GM19455 (cell line): ENCODE data around the gene PRDM13.
"Not testable (repeated sequence)": the region's sequence is repeated elsewhere in the genome, so short reads cannot be mapped to it uniquely, and the experiment has no call there.

Source experiments
- ATAC-seq: cut with Tn5 transposase; IDR thresholded peaks from one replicate; pipeline ENCODE4 v1.9.1; 2021; ENCODE audit not compliant: unreplicated experiment

The PRDM13 gene

DNA sequence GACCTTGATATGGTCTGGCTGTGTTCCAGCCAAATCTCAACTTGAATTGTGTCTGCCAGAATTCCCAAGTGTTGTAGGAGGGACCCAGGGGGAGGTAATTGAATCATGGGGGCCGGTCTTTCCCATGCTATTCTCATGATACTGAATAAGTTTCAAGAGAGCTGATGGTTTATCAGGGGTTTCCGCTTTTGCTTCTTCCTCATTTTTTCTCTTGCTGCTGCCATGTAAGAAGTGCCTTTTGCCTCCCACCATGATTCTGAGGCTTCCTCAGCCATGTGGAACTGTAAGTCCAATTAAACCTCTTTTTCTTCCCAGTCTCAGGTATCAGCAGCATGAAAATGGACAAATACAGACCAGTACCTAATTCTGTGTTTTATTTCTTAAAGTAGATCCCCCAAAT lies 15.4 kb downstream of the PRDM13 start:
- ATAC-seq, result not testable (repeated sequence)

DNA sequence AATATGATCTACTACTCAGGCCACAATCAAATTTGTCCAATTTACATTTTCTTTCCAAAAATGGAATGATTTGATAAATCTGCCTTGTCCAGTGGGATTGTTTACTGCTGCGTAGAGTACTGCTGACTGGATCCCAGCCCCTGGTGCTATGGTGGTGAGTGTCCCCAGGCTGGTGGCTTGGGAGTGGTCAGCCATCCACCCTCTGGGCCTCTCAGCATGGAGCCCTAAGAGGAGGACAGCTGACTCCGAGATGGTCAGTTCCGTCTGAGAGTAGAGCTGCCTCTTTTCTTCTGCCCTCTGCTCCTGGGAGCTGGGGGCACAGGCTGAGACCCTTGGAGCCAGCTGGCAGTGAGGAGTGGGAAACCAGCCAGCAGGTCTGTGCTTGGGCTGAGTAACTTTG lies 22.7 kb downstream of the PRDM13 start:
- ATAC-seq, result no peak

DNA sequence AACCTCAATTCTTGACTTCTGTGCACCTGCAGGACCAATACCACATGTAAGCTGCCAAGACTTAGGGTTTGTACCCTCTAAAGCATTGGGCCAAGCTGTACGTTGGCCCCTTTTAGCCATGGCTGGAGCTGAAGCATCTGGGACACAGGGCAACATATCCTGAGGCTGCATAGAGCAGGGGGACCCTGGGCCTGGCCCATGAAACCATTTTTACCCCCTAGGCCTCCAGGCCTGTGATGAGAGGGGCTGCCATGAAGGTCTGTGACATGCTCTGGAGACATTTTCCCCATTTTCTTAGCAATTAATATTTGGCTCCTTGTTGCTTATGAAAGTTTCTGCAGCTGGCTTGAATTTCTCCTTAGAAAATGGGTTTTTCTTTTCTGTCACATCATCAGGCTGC lies 31.0 kb downstream of the PRDM13 start:
- no peak for ATAC-seq

DNA sequence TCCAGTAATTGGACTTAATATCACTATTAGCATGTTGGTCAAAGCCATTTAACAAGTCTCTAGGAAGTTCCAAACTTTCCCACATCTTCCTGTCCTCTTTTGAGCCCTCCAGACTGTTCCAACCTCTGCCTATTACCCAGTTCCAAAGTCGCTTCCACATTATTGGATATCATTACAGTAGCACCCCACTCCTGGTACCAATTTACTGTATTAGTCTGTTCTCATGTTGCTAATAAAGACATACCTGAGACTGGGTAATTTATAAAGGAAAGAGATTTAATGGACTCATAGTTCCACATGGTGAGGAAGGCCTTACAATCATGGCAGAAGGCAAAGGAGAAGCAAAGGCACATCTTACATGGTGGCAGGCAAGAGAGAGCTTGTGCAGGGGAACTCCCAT lies 31.7 kb downstream of the PRDM13 start:
- not testable (repeated sequence) for ATAC-seq

DNA sequence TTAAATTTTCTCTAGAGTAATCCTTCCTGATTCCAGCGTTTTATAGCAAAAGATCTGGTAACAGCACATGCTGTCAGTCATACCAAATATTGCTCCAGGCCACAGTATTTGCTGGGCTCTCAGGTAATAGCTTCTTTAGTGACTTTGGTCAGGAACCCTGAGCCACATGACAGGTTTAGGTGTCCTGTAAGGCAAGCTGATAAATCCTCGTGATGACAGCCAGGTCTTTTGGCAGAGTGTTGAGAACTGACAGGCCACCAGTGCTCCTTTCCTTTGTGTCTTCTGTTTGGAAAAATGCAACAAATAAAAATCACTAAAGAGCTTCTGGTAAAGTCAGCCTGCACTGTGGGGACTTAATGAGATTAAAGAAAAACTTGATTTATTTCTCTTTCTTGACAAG lies 34.6 kb downstream of the PRDM13 start:
- ATAC-seq, result no peak

DNA sequence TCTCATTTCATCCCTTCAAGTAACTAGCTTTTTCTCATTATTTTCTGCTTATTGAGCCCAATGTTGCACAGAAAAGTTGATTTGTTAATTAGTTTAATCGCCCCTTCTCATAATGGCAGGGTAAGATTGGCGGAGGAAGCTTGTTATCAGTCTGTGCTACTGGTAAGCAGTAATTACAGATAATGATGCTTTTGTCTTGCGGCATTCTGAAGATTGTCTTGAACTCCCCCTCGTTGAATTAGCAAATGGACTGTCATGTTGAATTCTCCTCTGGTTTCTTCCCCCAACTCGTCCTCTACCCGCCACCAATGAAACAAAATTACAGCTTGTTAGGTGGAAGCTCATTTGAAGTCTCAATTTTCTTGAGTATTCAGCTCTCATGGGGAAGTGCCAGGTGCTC lies 39.4 kb downstream of the PRDM13 start:
- no peak for ATAC-seq

DNA sequence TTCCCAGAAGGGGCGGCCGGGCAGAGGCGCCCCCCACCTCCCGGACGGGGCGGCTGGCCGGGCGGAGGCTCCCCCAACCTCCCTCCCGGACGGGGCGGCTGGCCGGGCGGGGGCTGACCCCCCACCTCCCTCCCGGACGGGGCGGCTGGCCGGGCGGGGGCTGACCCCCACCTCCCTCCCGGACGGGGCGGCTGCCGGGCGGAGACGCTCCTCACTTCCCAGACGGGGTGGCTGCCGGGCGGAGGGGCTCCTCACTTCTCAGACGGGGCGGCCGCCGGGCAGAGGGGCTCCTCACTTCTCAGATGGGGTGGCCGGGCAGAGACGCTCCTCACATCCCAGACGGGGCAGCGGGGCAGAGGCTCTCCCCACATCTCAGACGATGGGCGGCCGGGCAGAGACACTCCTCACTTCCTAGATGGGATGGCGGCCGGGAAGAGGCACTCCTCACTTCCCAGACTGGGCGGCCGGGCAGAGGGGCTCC lies 43.5 kb downstream of the PRDM13 start:
- ATAC-seq, result not testable (repeated sequence)

DNA sequence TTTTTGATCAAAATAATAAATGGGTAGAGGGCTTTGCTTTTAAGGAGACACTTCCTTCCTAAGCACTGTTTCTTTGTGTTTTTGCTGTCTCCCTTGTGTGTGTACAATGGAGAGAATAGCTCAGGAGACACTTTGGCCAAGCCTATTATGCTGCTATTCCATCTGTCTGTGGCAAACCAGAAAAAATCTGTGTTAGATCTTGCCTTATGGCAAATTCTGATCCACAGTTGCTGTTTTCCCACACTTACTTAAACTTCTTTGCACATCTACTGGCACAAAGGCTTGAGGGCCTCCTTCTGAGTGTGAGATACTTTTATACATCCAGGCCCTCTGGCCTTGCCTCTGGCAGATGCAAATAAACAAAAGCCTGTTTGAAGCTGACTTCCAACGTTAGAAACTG lies 53.6 kb downstream of the PRDM13 start:
- ATAC-seq, result no peak

DNA sequence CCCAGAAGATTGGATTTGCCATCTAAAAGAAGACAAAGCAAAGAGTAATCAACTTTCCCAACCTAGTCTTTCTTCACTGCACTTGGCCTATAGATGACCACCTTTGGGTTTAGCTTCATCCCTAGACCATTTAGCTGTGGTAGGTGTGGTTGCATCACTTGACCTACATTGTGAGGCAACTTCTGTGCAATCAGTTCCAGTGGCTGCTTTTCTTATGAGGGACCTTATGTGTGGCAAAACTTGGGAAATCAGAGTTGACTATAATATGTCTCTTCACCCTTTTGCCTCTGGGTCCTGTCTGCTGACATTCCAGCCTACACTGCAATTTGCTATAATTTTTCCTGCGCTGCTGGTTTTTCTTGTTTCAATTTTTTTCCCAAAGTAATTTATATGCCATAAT lies 55.2 kb downstream of the PRDM13 start:
- ATAC-seq, result no peak

DNA sequence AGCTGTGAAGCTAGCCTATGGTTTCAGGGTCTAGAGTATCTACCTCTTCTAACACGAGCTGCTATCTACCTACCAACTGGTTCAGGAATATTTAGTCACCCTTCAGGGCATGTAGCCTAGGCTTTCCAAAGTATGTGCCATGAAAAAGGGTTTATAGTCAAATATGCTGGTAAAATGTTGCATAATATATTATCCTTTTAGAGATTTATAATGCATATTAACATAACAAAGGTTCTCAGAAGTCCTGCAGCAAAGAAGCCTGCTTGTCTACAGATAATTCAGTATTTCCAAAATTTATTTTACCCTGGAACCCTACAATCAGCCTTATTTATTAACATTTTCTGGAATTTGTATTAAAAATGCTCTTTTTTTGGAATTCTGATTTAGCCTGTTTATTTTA lies 56.0 kb downstream of the PRDM13 start:
- no peak for ATAC-seq
